Esophagus (tissue), 2 donors: ENCODE results near the gene ARR3. TPM values are rescaled to one million over a fixed set of nuclear protein-coding genes. Genes with fewer than 3 reads are reported as not detected.
A peak's percentile ranks its signal among the peaks of the same experiment; 100 is the strongest.
"Not testable (repeated sequence)": the region's sequence is repeated elsewhere in the genome, so short reads cannot be mapped to it uniquely, and the experiment has no call there.

Source experiments
- H3K27ac ChIP-seq, 2 donors: one replicate each; pipeline ENCODE4 v1.5.1; 2013; ENCODE audit warnings: low read depth in 2 of 2, mild to moderate bottlenecking in 2 of 2, inconsistent platforms in 1 of 2, low read length in 1 of 2, moderate library complexity in 1 of 2
- H3K27me3 ChIP-seq, 2 donors: one replicate each; pipeline ENCODE4 v1.6.1; 2013; ENCODE audit warnings: low read length in 2 of 2, control low read depth in 1 of 2, mild to moderate bottlenecking in 1 of 2; ENCODE audit not compliant: insufficient read depth in 2 of 2, control insufficient read depth in 1 of 2
- H3K36me3 ChIP-seq, 2 donors: one replicate each; pipeline ENCODE4 v1.6.1; 2013; ENCODE audit warnings: low read length in 1 of 2; ENCODE audit not compliant: control insufficient read depth in 2 of 2, insufficient read depth in 2 of 2
- H3K4me1 ChIP-seq, 2 donors: one replicate each; pipeline ENCODE4 v1.6.1; 2013; ENCODE audit warnings: low read length in 1 of 2; ENCODE audit not compliant: control insufficient read depth in 2 of 2, insufficient read depth in 2 of 2
- H3K4me3 ChIP-seq, 2 donors: one replicate each; pipeline ENCODE4 v1.5.1; 2013; ENCODE audit warnings: low read length in 2 of 2, mild to moderate bottlenecking in 2 of 2, low read depth in 1 of 2, moderate library complexity in 1 of 2
- H3K9me3 ChIP-seq, 2 donors: one replicate each; pipeline ENCODE4 v1.6.1; 2013; ENCODE audit warnings: mild to moderate bottlenecking in 2 of 2, low read depth in 1 of 2, low read length in 1 of 2, moderate library complexity in 1 of 2; ENCODE audit not compliant: control insufficient read depth in 2 of 2, insufficient read depth in 1 of 2
- WGBS, 2 donors: extraction: QIAGEN DNeasy Blood & Tissue Kit; methylation state at CpG; one replicate each; pipeline ENCODE4 v1.1.7; 2013; 5-methylcytosine and 5-hydroxymethylcytosine counted together
- polyA plus RNA-seq, 2 donors: library from polyadenylated mRNA; stranded (reverse); fragments of 200-250 nt; gene quantifications; one replicate each; pipeline ENCODE4 v1.2.3, GENCODE V29; 2013
- donor health status: healthy with polysubstance abuse.
- donor health status: Bipolar disorder and iron deficiency.

ARR3 gene
- polyA plus RNA-seq, 2 donors = not detected

- Histone ChIP-seq H3K4me1 (no peaks in the 10 kb centered on the region), H3K36me3 (no peaks in the 10 kb centered on the region), H3K27ac (no peak overlapping the region), H3K4me3 (no peak overlapping the region), H3K27me3 (no peaks in the 10 kb centered on the region), H3K9me3 (no peaks in the 10 kb centered on the region)
- WGBS, 2 donors = 56 to 59% methylated on average over 3 of the region's 3 CpGs
These were observed 3.4 kb upstream of the ARR3 start for GRCh38 chrX:70264784-70265183.

DNA sequence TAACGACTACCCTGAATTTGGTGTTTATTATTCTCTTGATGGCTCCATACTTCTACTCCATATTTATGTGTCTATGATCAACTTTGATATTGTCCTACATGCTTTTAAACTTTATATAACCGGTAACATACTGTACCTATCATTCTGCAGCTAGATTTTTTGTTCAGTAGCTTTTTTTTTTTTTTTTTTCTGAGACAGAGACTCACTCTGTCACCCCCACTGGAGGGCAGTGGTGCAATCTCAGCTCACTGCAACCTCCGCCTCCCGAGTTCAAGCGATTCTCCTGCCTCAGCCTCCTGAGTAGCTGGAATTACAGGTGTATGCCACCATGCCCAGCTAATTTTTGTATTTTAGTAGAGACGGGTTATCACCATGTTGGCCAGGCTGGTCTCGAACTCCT is 5.9 kb downstream of the ARR3 start:
- not testable (repeated sequence) for H3K27me3 ChIP-seq, H3K9me3 ChIP-seq, H3K36me3 ChIP-seq, H3K4me1 ChIP-seq, H3K27ac ChIP-seq, H3K4me3 ChIP-seq
- WGBS, 2 donors = 84% methylated on average over 7 of the region's 7 CpGs

GRCh38 chrX:70279081-70279480 is 10.9 kb downstream of the ARR3 start:
- Histone ChIP-seq H3K27ac (no peak overlapping the region), H3K9me3 (no peaks in the 10 kb centered on the region), H3K27me3 (no peaks in the 10 kb centered on the region), H3K4me3 (no peak overlapping the region), H3K36me3 (no peaks in the 10 kb centered on the region), H3K4me1 (no peaks in the 10 kb centered on the region)
- WGBS, 2 donors = 88 to 95% methylated on average over 3 of the region's 3 CpGs

DNA sequence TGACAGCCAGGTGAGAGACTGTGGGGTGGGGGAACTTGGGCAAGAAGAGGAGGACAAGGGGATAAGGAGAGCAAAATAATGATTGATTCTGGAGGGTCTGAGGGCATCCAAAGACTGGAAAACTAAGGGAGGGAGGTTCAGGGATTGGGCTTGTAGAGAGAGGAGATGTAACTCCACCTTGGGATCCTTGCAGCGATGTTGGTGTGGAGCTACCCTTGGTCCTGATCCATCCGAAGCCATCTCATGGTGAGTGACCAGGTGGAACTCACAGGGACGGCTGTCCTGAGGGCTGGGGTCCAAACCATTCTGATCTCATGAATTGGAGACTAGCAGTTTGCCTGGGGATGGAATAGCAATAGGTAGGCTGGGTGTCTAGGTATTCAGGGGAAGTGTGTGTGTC is 12.4 kb downstream of the ARR3 start:
- Histone ChIP-seq H3K9me3 (no peaks in the 10 kb centered on the region), H3K36me3 (peaks cover 0 to 2% of the 10 kb centered on the region in 2 donors), H3K4me1 (no peaks in the 10 kb centered on the region), H3K27ac (no peak overlapping the region), H3K27me3 (no peaks in the 10 kb centered on the region), H3K4me3 (no peak overlapping the region)
- 69 to 83% methylated on average over 3 of the region's 3 CpGs for WGBS, 2 donors

DNA sequence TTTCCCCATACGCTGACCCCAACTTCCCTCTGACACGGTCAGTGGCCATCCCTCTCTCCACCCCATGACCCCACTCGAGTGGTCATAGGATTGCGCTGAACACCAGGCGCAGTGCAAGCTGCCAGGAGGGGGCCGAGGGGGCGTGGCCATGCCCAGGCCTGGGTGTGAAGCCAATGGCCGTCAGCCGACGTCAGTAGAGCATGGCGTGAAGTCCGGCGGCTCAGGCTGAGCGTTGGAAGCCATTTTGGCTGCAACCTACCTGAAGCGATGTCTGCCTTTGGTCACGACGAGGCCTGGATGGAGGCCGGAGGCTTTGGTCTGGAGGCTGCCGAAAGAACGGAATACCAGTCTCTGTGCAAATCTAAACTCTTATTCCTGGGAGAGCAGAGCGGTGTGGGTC is 13.8 kb downstream of the ARR3 start, which contains the start of gene RAB41:
Gene RAB41, plus strand, starts transcription at position 222 of the 400 bp plus-strand sequence. Its CDS starts 46 bp downstream, at position 268.
- H3K27ac ChIP-seq = no peak within 1 kb of the TSS
- no peaks in the 10 kb centered on the region for H3K27me3 ChIP-seq
- H3K36me3 ChIP-seq = peaks cover 0 to 2% of the 10 kb centered on the region in 2 donors
- H3K4me1 ChIP-seq = no peaks in the 10 kb centered on the region
- H3K4me3 ChIP-seq = no peak within 1 kb of the TSS
- H3K9me3 ChIP-seq = no peaks in the 10 kb centered on the region
- 90 to 95% methylated on average over 21 of the region's 21 CpGs for WGBS, 2 donors

- Histone ChIP-seq H3K9me3 (no peaks in the 10 kb centered on the region), H3K36me3 (peaks cover 0 to 5% of the 10 kb centered on the region in 2 donors), H3K27ac (peak overlapping the region; percentile 71 to 84), H3K4me1 (no peaks in the 10 kb centered on the region), H3K27me3 (no peaks in the 10 kb centered on the region), H3K4me3 (peak overlapping the region; percentile 52 to 73)
- WGBS, 2 donors = 22 to 50% methylated on average over 11 of the region's 11 CpGs
These were observed 21.1 kb downstream of the ARR3 start for GRCh38 chrX:70289168-70289792.

DNA sequence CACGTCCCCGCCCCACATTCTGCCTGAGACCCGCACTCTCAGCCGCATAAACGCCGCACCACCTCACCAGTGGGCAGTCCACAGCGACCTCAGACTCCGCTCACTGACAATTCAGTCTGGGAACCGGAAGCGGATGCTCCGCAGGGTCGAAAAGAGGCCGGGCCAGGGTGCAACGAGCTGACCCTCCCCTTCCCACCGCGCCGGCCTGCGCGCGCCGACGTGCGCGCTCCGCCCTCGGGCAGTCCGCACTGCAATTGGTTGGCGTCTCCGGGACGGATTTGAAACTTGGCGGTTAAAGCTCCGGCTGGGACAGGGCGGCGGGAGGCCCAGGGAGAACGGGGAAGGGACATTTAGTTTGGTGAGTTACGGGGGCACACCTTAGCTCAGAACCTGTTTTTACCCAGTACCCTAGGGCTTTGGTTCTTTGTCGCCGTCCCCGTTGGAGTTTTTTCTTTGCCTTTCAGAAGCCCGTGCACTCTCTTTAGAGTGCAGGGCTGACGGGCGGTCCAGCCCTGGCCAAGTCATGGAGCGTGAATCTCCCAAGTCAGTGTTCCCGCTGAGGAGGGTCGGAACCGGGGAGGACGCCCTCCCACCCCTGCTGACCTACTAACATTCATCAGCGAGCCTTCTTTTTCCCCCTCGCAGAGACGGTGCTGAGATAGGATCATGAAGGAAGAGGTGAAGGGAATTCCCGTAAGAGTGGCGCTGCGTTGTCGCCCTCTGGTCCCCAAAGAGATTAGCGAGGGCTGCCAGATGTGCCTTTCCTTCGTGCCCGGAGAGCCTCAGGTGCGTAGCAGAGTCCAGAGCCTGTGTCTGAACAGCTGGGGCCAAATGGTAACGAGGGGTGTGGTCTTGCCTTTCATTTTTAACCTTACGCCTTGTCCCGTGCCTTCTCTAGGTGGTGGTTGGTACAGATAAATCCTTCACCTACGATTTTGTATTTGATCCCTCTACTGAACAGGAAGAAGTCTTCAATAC is 21.9 kb downstream of the ARR3 start, which contains the start of the genes KIF4A and PDZD11:
Gene KIF4A, plus strand, starts transcription at position 312 of the 978 bp plus-strand sequence. Its CDS starts 355 bp downstream, at position 667.
Gene PDZD11, minus strand, starts transcription at position 135 of the 978 bp plus-strand sequence. CDS start 586 bp downstream, outside the sequence.
- Histone ChIP-seq H3K27me3 (no peaks in the 10 kb centered on the region), H3K4me3 (peak within 1 kb of the TSS; percentile 52 to 73), H3K9me3 (no peaks in the 10 kb centered on the region), H3K27ac (peak within 1 kb of the TSS; percentile 71 to 84), H3K36me3 (peaks cover 0 to 4% of the 10 kb centered on the region in 2 donors), H3K4me1 (no peaks in the 10 kb centered on the region)
- 1 to 28% methylated on average over 62 of the region's 62 CpGs for WGBS, 2 donors

DNA sequence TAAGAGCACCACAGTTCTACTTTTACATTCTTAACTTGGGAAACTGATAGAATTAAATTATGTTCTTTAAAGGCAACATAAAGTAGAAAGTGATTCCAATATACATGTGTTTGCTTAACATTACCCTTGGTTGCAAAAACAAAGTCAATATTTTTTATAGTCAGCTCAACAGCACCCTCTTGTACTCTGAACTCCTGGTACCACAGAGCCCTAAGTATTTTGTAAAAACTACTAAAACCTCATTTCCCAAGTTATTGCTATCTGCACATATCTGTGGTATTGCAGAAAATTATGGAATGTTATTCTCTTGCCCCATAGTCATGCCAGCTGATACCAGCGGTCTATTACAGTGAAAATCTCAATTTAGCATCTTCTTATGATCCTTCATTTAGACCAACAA is 24.7 kb downstream of the ARR3 start:
- H3K4me3 ChIP-seq = no peak overlapping the region
- H3K4me1 ChIP-seq = no peaks in the 10 kb centered on the region
- H3K9me3 ChIP-seq = no peaks in the 10 kb centered on the region
- no peak overlapping the region for H3K27ac ChIP-seq
- no peaks in the 10 kb centered on the region for H3K27me3 ChIP-seq
- 0% methylated on average over 1 of the region's 1 CpG for WGBS, 2 donors
- H3K36me3 ChIP-seq = no peaks in the 10 kb centered on the region

DNA sequence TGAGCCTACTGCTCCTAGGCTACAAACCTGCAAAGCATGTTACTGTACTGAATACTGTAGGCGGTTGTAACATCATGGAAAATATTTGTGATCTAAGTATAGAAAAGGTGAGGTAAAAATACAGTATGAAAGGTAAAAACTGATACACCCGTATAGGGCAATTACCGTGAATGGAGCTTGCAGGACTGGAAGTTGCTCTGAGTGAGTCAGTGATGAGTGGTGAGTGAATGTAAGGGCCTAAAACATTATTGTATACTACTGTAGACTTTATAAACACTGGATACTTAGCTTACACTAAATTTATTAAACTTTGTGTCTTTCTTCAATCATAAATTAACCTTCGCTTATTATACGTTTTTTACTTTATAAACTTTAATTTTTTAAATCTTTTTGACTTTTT is 25.5 kb downstream of the ARR3 start:
- H3K27ac ChIP-seq = no peak overlapping the region
- no peak overlapping the region for H3K4me3 ChIP-seq
- no peaks in the 10 kb centered on the region for H3K36me3 ChIP-seq
- no peaks in the 10 kb centered on the region for H3K27me3 ChIP-seq
- WGBS, 2 donors = 81 to 90% methylated on average over 5 of the region's 5 CpGs
- H3K4me1 ChIP-seq = no peaks in the 10 kb centered on the region
- H3K9me3 ChIP-seq = no peaks in the 10 kb centered on the region
